K562 (cell line): ENCODE results near the gene UBL5. TPM values are rescaled to one million over a fixed set of nuclear protein-coding genes. Genes with fewer than 3 reads are reported as not detected.

Experiments
- ATAC-seq: fragments of 200-7000 bp; cut with Tn5 transposase; 3 replicates; pipeline ENCODE4 v1.9.1; 2020; ENCODE audit warnings: moderate library complexity
- BruUV-seq: library from RNA; stranded (reverse); fragments of 400-500 nt; replicated peaks from 2 replicates; lab custom pipeline; 2021; lab: Mats Ljungman, UMichigan
- CTCF ChIA-PET: fragments of 300-600 bp; formaldehyde crosslinking; extraction: SDS; loops from one replicate; lab custom pipeline; 2021; ENCODE audit warnings: low intra/inter-chr PET ratio; lab: Yijun Ruan, JAX
- POLR2A ChIA-PET: fragments of 300-600, 350-650 bp; sonication (Branson Sonifier 250); formaldehyde crosslinking; extraction: SDS; loops from one replicate; lab custom pipeline; 2021; ENCODE audit warnings: antibody characterized with exemption, inconsistent platforms; lab: Yijun Ruan, JAX
- DNase-seq, 4 experiments: peaks; one replicate each; pipeline versions ENCODE4 v3.0.0 to v3.0.0-alpha.2; 2011 to 2018; ENCODE audit warnings: low spot score in 3 of 4, mixed read lengths in 3 of 4; ENCODE audit errors: extremely low read depth in 1 of 4
- FAIRE-seq: peaks from 2 replicates; lab custom pipeline; 2011; peaks lifted over from hg19 to GRCh38; lab: Jason Lieb, UNC
- H2AFZ ChIP-seq: 2 replicates; pipeline ENCODE4 v1.6.0; 2011; ENCODE audit warnings: low read depth, low read length, control low read depth, inconsistent platforms
- H3K27ac ChIP-seq: fragments of 200-600 bp; 3 replicates; pipeline ENCODE4 v1.8.0; 2011; ENCODE audit warnings: low read depth, mild to moderate bottlenecking, control low read depth, inconsistent platforms, low read length, moderate library complexity, mixed read lengths; ENCODE audit errors: extremely low read depth
- H3K27me3 ChIP-seq, 2 experiments: fragments of 300-600 bp in 1 of 2; 2 replicates in 1 of 2; 3 replicates in 1 of 2; pipeline versions ENCODE4 v1.6.0 to v1.8.0; 2011; ENCODE audit warnings: inconsistent platforms in 2 of 2, low read length in 2 of 2, mild to moderate bottlenecking in 1 of 2, mixed read lengths in 1 of 2, moderate library complexity in 1 of 2; ENCODE audit not compliant: control insufficient read depth in 2 of 2, insufficient read depth in 2 of 2
- H3K36me3 ChIP-seq: fragments of 300-600 bp; 3 replicates; pipeline ENCODE4 v1.8.0; 2011; ENCODE audit warnings: mild to moderate bottlenecking, low read length, inconsistent platforms; ENCODE audit not compliant: control insufficient read depth, insufficient read depth
- H3K4me1 ChIP-seq, 2 experiments: fragments of 200-600 bp in 1 of 2; replicated peaks in 1 of 2; 2 replicates in 1 of 2; 3 replicates in 1 of 2; pipeline versions ENCODE4 v1.5.1 to v1.8.0; 2011; ENCODE audit warnings: inconsistent platforms in 2 of 2, low read length in 2 of 2, mild to moderate bottlenecking in 1 of 2, mixed read lengths in 1 of 2, moderate library complexity in 1 of 2; ENCODE audit not compliant: control insufficient read depth in 2 of 2, insufficient read depth in 2 of 2
- H3K4me2 ChIP-seq: 2 replicates; pipeline ENCODE4 v1.6.1; 2011; ENCODE audit warnings: low read length, control low read depth, inconsistent platforms, mixed read lengths; ENCODE audit not compliant: insufficient read depth
- H3K4me3 ChIP-seq: fragments of 200-600 bp; sonication (generic), shearing (Covaris generic); 2 replicates; pipeline ENCODE4 v1.5.1; 2016; ENCODE audit warnings: control low read depth, inconsistent platforms
- H3K79me2 ChIP-seq: fragments of 200-600 bp; 3 replicates; pipeline ENCODE4 v1.8.0; 2011; ENCODE audit warnings: low read length, inconsistent platforms; ENCODE audit not compliant: control insufficient read depth, insufficient read depth
- H3K9ac ChIP-seq, 2 experiments: 2 replicates each; pipeline versions ENCODE4 v1.6.0 to v1.6.1; 2011; ENCODE audit warnings: low read depth in 2 of 2, low read length in 2 of 2, control low read depth in 1 of 2, inconsistent platforms in 1 of 2, mild to moderate bottlenecking in 1 of 2, mixed read lengths in 1 of 2; ENCODE audit not compliant: insufficient read depth in 1 of 2
- H3K9me1 ChIP-seq: one replicate; pipeline ENCODE4 v1.6.0; 2011; ENCODE audit warnings: inconsistent platforms, mild to moderate bottlenecking, low read length, moderate library complexity; ENCODE audit not compliant: control insufficient read depth, insufficient read depth
- H3K9me3 ChIP-seq: replicated peaks from 2 replicates; pipeline ENCODE4 v1.5.1; 2011; ENCODE audit warnings: low read depth, low read length, inconsistent platforms; ENCODE audit not compliant: control insufficient read depth, insufficient read depth
- H4K20me1 ChIP-seq: replicated peaks from 2 replicates; pipeline ENCODE4 v1.6.1; 2011; ENCODE audit warnings: low read length, inconsistent platforms, mixed read lengths; ENCODE audit not compliant: control insufficient read depth, insufficient read depth
- CEBPB ChIP-seq: fragments of 450-650 bp; IDR thresholded peaks from 2 replicates; pipeline ENCODE4 v1.6.1; 2016; ENCODE audit warnings: missing genetic modification characterization, missing compliant biosample characterization
- CEBPG ChIP-seq, 3 experiments: fragments of 200-800 bp in 1 of 3; sonication (Bioruptor generic) in 1 of 3; sonication (generic) in 1 of 3; formaldehyde crosslinking in 1 of 3; IDR thresholded peaks in 2 of 3; conservative IDR thresholded peaks in 1 of 3; 2 replicates each; pipeline versions ENCODE4 v1.6.1 to v1.8.0; 2016 to 2022; ENCODE audit warnings: missing compliant biosample characterization in 2 of 3, missing genetic modification characterization in 2 of 3, mild to moderate bottlenecking in 1 of 3, missing genetic modification reagents in 1 of 3
- GMEB1 ChIP-seq: fragments of 250-450 bp; sonication (Bioruptor Pico); IDR thresholded peaks from 2 replicates; pipeline ENCODE4 v1.4.0; 2020; ENCODE audit warnings: mild to moderate bottlenecking
- KAT8 ChIP-seq: fragments of 450-650 bp; IDR thresholded peaks from 2 replicates; pipeline ENCODE4 v1.6.1; 2016; ENCODE audit warnings: low read depth, mild to moderate bottlenecking
- MAFG ChIP-seq: fragments of 450-650 bp; conservative IDR thresholded peaks from 2 replicates; pipeline ENCODE4 v1.6.1; 2016; ENCODE audit warnings: missing genetic modification characterization, missing compliant biosample characterization
- NCOR1 ChIP-seq: fragments of 450-650 bp; IDR thresholded peaks from 2 replicates; pipeline ENCODE4 v1.6.1; 2016; ENCODE audit warnings: mild to moderate bottlenecking, moderate library complexity
- NFYB ChIP-seq: IDR thresholded peaks from 2 replicates; pipeline ENCODE4 v1.6.1; 2011; ENCODE audit warnings: mild to moderate bottlenecking, moderate library complexity; ENCODE audit not compliant: insufficient read length; ENCODE audit errors: extremely low read depth
- PCBP1 ChIP-seq: fragments of 200-400 bp; formaldehyde crosslinking; IDR thresholded peaks from 2 replicates; pipeline ENCODE4 v1.6.1; 2018; ENCODE audit warnings: mild to moderate bottlenecking, low read depth, low read length; ENCODE audit not compliant: poor library complexity, severe bottlenecking
- PTTG1 ChIP-seq: fragments of 450-650 bp; IDR thresholded peaks from 2 replicates; pipeline ENCODE4 v1.6.1; 2016; ENCODE audit warnings: low read depth, mild to moderate bottlenecking, missing genetic modification characterization, missing compliant biosample characterization
- PYGO2 ChIP-seq: fragments of 450-650 bp; IDR thresholded peaks from 2 replicates; pipeline ENCODE4 v1.6.1; 2016; ENCODE audit warnings: mild to moderate bottlenecking, missing genetic modification characterization, moderate library complexity, missing compliant biosample characterization
- STAG1 ChIP-seq: sonication (generic); formaldehyde crosslinking; IDR thresholded peaks from 2 replicates; pipeline ENCODE4 v1.5.0; 2020; ENCODE audit warnings: missing genetic modification reagents, borderline replicate concordance
- SUPT5H ChIP-seq: fragments of 450-650 bp; IDR thresholded peaks from 2 replicates; pipeline ENCODE4 v1.6.1; 2016
- TEAD1 ChIP-seq, 2 experiments: fragments of 450-650 bp in 1 of 2; sonication (generic) in 1 of 2; formaldehyde crosslinking; IDR thresholded peaks; 2 replicates each; pipeline versions ENCODE4 v1.4.0 to v1.8.0; 2020 to 2022; ENCODE audit warnings: mild to moderate bottlenecking in 2 of 2, missing genetic modification reagents in 1 of 2
- ZBTB11 ChIP-seq, 3 experiments: fragments of 200-800 bp in 1 of 3; fragments of 250-450 bp in 1 of 3; fragments of 450-650 bp in 1 of 3; sonication (Bioruptor Pico) in 1 of 3; sonication (Bioruptor generic) in 1 of 3; formaldehyde crosslinking in 1 of 3; IDR thresholded peaks; 2 replicates each; pipeline versions ENCODE4 v1.6.1 to v1.8.0; 2016 to 2022; ENCODE audit warnings: mild to moderate bottlenecking in 2 of 3, missing genetic modification characterization in 2 of 3, missing compliant biosample characterization in 1 of 3, moderate library complexity in 1 of 3
- ZNF764 ChIP-seq: fragments of 250-450 bp; sonication (Bioruptor Pico); IDR thresholded peaks from 2 replicates; pipeline ENCODE4 v1.4.0; 2020; ENCODE audit warnings: low read depth, mild to moderate bottlenecking, moderate library complexity
- WGBS: fragments of 100-300 bp; shearing (Covaris generic); methylation state at CpG from one replicate; pipeline ENCODE4 v1.1.6; 2016; ENCODE audit warnings: low coverage, mixed read lengths; ENCODE audit not compliant: insufficient coverage; ENCODE audit errors: missing lambda C conversion rate; 5-methylcytosine and 5-hydroxymethylcytosine counted together
- in situ Hi-C: fragments of 300-500 bp; cut with MboI; formaldehyde crosslinking; loops from 4 replicates; pipeline ENCODE4 v1.15.0; 2018; ENCODE audit warnings: inconsistent platforms, mixed read lengths
- intact Hi-C: fragments of 100-400 bp; cut with micrococcal nuclease; formaldehyde crosslinking; loops from 2 replicates; pipeline ENCODE4 v1.14.2; 2022
- polyA plus RNA-seq, 8 experiments: library from polyadenylated mRNA; depleted of rRNA in 4 of 8; stranded (reverse) in 5 of 8; unstranded in 3 of 8; fragments of >200 nt; fragmentation: Nextera tagmentation in 2 of 8; fragmentation: Illumina TruSeq in 1 of 8; extraction: Ambion mirVana in 2 of 8; extraction: Trizol in 1 of 8; gene quantifications; 2 replicates each; pipeline versions ENCODE4 v1.2.1 to v1.2.3, GENCODE V29; 2011 to 2014; ENCODE audit warnings: inconsistent platforms in 1 of 8, missing spikeins in 1 of 8
- total RNA-seq, 7 experiments: library from RNA; depleted of rRNA in 6 of 7; stranded (reverse); fragments of >200 nt in 6 of 7; fragmentation: Illumina TruSeq in 2 of 7; extraction: Trizol in 2 of 7; gene quantifications; 2 replicates each; pipeline versions ENCODE4 v1.2.1 to v1.2.3, GENCODE V29; 2011 to 2021; ENCODE audit warnings: low replicate concordance in 1 of 7

The UBL5 gene
- total and polyA plus RNA-seq, 9 of the 15 experiments (the other 6 are each of a cell fraction or from before 2014, with no cell fraction given), result 410 to 1,266 (median 613) TPM

GRCh38 chr19:9786342-9786741, 41.4 kb upstream of the UBL5 start:
- ChIA-PET CTCF (interaction anchor here (0.7 kb wide), 1 partner anchor 150 kb away, joined by 4 read pairs; no protein-coding TSS in a partner anchor), POLR2A (no interaction called here)

More at GRCh38 chr19:9786342-9786741, 41.4 kb upstream of the UBL5 start:
- H3K4me3 ChIP-seq, result peak overlapping the region; percentile 88
- peaks cover 5% of the 10 kb centered on the region; the same call in 2 of the 3 replicates for H3K79me2 ChIP-seq
- H3K27me3 ChIP-seq, result no peaks in the 10 kb centered on the region
- H2AFZ ChIP-seq, result peak overlapping the region; percentile 98
- peak overlapping the region; percentile 82 for H3K4me2 ChIP-seq
- H4K20me1 ChIP-seq, result no peaks in the 10 kb centered on the region
- WGBS, result 28% methylated on average over 7 of the region's 9 CpGs
- TF ChIP-seq CEBPG (CRISPR knock-in tag; IDR thresholded peaks at IDR 0.05), result no peak
- peak in 1 of 2 experiments; percentile 53; a peak in 2 of 4 replicates for TF ChIP-seq CEBPG (tag; conservative IDR thresholded peaks at IDR 0.05 in 1 of 2, IDR thresholded peaks at IDR 0.05 in 1 of 2)
- TF ChIP-seq STAG1 (CRISPR knock-in tag), result no peak
- TF ChIP-seq MAFG (tag), result no peak
- TF ChIP-seq GMEB1 (CRISPR knock-in tag), result no peak
- TF ChIP-seq SUPT5H, result no peak
- TF ChIP-seq ZBTB11 (CRISPR knock-in tag; IDR thresholded peaks at IDR 0.05), result peak in 1 of 3 experiments; percentile 32; a peak in 1 of 6 replicates
- peak; percentile 56; the same call in 1 of the 2 replicates for TF ChIP-seq CEBPB (tag)
- peak in 1 of 2 experiments; percentile 10; a peak in 1 of 4 replicates for TF ChIP-seq TEAD1 (CRISPR knock-in tag; IDR thresholded peaks at IDR 0.05)
- no peak for TF ChIP-seq PTTG1 (tag)
- TF ChIP-seq NCOR1, result 0 out of 2 replicates have a peak, but pooled peaks have one; percentile 1
- TF ChIP-seq NFYB, result peak; percentile 1
- no peak for TF ChIP-seq PYGO2
- TF ChIP-seq KAT8, result no peak
- TF ChIP-seq ZNF764 (CRISPR knock-in tag), result no peak
- TF ChIP-seq PCBP1, result no peak
- no peaks in the 10 kb centered on the region for H3K36me3 ChIP-seq
- BruUV-seq, result no TSS peak
- FAIRE-seq (no peak), DNase-seq (peak in 1 of 4 experiments; percentile 13), ATAC-seq (no peak)
- peaks cover 45 to 54% of the 10 kb centered on the region in 2 experiments for H3K4me1 ChIP-seq
- intact Hi-C loops (no loop called here), in situ Hi-C loops (no loop called here)
- peak overlapping the region; percentile 96 for H3K27ac ChIP-seq
- peak overlapping the region; percentile 71 to 83 for H3K9ac ChIP-seq
- H3K9me1 ChIP-seq, result no peaks in the 10 kb centered on the region
- no peaks in the 10 kb centered on the region for H3K9me3 ChIP-seq
